Chondrocyte (in vitro differentiated cells): ENCODE data around the gene AHDC1. TPM values are rescaled to one million over a fixed set of nuclear protein-coding genes. Genes with fewer than 3 reads are reported as not detected.
A peak's percentile ranks its signal among the peaks of the same experiment; 100 is the strongest.

Source experiments
- DNase-seq: peaks from one replicate; pipeline ENCODE4 v3.0.0; 2021; ENCODE audit warnings: mixed read lengths, low spot score
- H3K27ac Mint-ChIP-seq: one replicate; pipeline ENCODE4 v1.8.0; 2021; ENCODE audit warnings: mild to moderate bottlenecking, moderate library complexity, mixed read lengths; ENCODE audit not compliant: unreplicated experiment
- H3K27me3 Mint-ChIP-seq: 2 replicates; pipeline ENCODE4 v1.8.0; 2021; ENCODE audit warnings: low read depth, mixed read lengths
- H3K36me3 Mint-ChIP-seq: 2 replicates; pipeline ENCODE4 v1.8.0; 2021; ENCODE audit warnings: low read depth, mixed read lengths
- H3K4me1 Mint-ChIP-seq: 2 replicates; pipeline ENCODE4 v1.8.0; 2021; ENCODE audit warnings: low read depth, mild to moderate bottlenecking, mixed read lengths
- H3K4me3 Mint-ChIP-seq: one replicate; pipeline ENCODE4 v1.8.0; 2021; ENCODE audit warnings: mild to moderate bottlenecking, moderate library complexity, mixed read lengths; ENCODE audit not compliant: unreplicated experiment
- H3K9me3 Mint-ChIP-seq: 2 replicates; pipeline ENCODE4 v1.8.0; 2021; ENCODE audit warnings: low read depth, mixed read lengths
- total RNA-seq: library from RNA; stranded (reverse); gene quantifications from 3 replicates; pipeline ENCODE4 v1.2.1, GENCODE V29; 2021
- TF ChIP-seq, protein P1 (sequence below): fragments of 200-600 bp; sonication (generic); IDR thresholded peaks from 2 replicates; pipeline ENCODE4 v1.5.0; 2021; ENCODE audit warnings: antibody characterized with exemption, mild to moderate bottlenecking, moderate library complexity

Gene AHDC1
- total RNA-seq, 1 donor from 2014 or later, result 61.8 TPM

DNA sequence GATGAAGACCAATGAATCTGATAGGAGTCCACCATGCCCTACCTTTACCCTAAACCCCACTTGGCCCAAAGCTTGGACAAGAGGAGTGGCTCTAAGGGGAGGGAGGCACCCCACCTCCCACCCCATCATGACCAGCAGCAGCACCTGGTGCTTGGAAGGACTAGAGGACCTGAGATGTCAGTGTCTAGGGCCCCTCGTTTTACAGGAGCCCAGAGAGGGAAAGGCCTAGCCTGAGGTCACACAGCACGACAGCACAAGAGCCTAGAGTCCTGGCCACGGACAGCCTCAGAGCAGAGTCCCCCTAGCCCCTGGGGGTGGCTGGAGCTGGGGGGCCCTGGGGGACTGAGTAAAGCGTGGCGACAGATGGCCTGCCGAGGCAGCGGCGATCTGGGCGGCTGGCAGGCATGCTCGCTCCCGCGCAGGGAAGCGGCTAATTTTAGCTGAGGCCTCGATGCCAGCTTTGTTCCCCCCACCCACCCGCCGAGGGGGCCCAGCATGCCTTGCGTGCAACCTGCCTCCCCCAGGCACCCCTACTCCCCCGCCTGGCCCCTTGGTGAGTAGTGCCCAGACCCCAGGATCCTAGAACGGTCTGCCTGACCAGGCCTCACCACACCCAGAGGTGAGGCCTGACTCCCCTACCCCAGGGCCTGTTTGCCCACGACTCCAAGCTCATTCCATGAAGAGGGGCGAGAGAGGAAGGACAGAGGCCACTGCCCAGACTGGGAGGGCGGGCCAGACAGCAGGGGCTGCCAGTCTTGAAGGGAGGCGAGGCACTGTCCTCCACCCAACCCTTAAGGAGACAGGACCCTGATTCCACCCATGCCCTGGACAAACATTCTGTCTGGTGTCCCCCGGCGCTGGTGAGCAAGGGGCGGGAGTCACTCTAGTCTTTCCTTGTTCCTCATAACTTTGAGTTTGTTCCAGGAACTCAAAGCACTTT, 39.0 kb downstream of the AHDC1 start:
- Mint-ChIP-seq H3K27ac (peak overlapping the region; percentile 89), H3K4me3 (peak overlapping the region; percentile 22), H3K9me3 (no peaks in the 10 kb centered on the region), H3K36me3 (no peaks in the 10 kb centered on the region), H3K4me1 (peaks cover 96% of the 10 kb centered on the region), H3K27me3 (no peaks in the 10 kb centered on the region)
- TF ChIP-seq, protein P1, sequence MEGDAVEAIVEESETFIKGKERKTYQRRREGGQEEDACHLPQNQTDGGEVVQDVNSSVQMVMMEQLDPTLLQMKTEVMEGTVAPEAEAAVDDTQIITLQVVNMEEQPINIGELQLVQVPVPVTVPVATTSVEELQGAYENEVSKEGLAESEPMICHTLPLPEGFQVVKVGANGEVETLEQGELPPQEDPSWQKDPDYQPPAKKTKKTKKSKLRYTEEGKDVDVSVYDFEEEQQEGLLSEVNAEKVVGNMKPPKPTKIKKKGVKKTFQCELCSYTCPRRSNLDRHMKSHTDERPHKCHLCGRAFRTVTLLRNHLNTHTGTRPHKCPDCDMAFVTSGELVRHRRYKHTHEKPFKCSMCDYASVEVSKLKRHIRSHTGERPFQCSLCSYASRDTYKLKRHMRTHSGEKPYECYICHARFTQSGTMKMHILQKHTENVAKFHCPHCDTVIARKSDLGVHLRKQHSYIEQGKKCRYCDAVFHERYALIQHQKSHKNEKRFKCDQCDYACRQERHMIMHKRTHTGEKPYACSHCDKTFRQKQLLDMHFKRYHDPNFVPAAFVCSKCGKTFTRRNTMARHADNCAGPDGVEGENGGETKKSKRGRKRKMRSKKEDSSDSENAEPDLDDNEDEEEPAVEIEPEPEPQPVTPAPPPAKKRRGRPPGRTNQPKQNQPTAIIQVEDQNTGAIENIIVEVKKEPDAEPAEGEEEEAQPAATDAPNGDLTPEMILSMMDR, result no peak
- no peak for DNase-seq

DNA sequence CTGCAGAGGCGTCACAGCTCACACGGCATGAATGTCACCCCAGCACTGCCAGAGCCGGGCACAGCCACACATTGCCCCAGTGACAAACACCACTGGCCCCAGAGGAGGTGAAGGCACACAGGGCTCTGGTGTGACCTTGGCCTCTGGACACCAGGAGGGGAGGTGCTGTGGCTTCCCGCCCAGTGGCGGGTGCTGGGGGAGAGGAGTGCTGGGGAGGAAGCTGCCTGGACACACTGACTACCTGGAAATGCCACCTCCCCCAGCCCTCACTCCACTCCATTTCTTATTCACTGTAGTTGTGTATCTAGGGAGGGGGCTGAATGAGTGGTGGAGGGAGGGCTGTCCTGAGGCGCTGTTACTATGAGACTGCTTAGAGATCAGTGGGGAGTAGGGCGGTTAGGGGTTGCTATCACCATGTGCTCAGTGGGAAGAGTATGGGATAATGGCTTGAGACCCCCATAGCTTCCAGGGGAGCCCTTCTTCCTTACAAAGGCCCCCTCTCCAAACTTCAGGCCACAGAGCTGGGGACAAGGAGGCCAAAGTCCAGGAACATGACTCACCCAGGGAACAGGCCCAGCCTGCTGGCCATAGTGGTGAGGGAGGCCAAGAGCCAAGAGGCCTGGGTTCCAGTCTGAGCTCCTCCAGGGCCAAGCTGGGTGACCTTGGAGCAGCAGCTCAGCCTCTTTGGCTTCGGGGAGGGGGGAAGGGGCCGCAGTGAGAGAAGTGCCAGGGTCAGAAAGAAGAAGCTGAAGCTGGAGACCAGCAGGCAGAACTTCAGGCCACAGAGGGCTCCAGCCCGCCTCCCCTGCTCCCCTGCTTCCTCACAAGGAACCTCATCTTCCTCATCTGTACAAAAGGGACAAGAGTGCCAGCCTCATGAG, 40.1 kb downstream of the AHDC1 start:
- H3K4me3 Mint-ChIP-seq, result peak overlapping the region; percentile 25

DNA sequence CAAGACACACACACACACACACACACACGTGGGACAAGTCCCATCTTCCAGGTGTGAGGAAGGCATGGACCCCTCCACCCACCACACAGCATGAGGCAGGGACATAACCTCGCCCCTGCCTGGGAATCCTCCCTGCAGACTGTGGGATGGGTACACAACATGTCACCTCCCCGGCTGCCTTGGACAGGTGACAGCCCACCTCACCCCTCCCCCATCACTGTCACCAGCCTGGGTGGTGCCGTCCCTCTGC, 40.7 kb downstream of the AHDC1 start:
- TF ChIP-seq, protein P1, result no peak
- no peaks in the 10 kb centered on the region for H3K27me3 Mint-ChIP-seq
- H3K36me3 Mint-ChIP-seq, result no peaks in the 10 kb centered on the region
- peak overlapping the region; percentile 86 for H3K27ac Mint-ChIP-seq
- H3K9me3 Mint-ChIP-seq, result no peaks in the 10 kb centered on the region
- no peak for DNase-seq
- no peak overlapping the region for H3K4me3 Mint-ChIP-seq
- peaks cover 94% of the 10 kb centered on the region for H3K4me1 Mint-ChIP-seq

More for the DNA sequence above, 40.1 kb downstream of the AHDC1 start:
- no peaks in the 10 kb centered on the region for H3K27me3 Mint-ChIP-seq
- DNase-seq, result no peak
- no peaks in the 10 kb centered on the region for H3K9me3 Mint-ChIP-seq
- TF ChIP-seq, protein P1, result no peak
- H3K36me3 Mint-ChIP-seq, result no peaks in the 10 kb centered on the region
- peaks cover 93% of the 10 kb centered on the region for H3K4me1 Mint-ChIP-seq
- H3K27ac Mint-ChIP-seq, result peak overlapping the region; percentile 86

DNA sequence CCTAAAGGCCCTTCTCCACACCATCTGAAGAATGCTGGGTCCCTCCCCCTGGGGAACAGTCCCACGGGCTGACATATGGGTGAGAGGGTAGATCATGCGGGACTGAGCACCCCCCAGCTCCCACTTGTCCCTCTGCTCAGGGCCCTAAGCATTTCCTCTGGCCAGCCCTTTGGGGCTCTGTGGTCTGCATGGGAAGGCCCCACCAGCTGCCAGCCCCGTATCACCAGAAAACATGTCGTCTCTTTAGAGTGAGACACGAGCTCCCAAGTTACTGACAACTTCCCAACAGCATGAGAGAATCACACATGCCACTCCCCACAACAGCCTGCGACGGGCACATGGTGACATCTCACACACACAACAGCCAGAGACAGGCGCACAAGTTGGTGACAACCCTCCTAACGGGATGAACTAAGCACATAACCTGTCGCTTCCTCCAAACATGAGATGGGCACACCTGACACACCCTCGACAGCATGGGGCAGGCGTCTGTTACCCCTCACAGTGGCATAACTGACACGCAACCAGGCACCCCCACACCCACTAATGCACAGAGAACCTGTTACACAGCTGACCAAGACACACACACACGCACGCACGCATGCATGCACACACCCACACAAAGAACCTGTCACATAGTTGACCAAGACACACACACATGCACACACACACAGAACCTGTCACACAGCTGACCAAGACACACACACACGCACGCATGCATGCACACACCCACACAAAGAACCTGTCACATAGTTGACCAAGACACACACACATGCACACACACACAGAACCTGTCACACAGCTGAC, 41.2 kb downstream of the AHDC1 start:
- Mint-ChIP-seq H3K4me1 (peaks cover 93% of the 10 kb centered on the region), H3K4me3 (no peak overlapping the region), H3K27me3 (no peaks in the 10 kb centered on the region), H3K36me3 (no peaks in the 10 kb centered on the region), H3K9me3 (no peaks in the 10 kb centered on the region), H3K27ac (peak overlapping the region; percentile 78)
- TF ChIP-seq, protein P1, result no peak
- DNase-seq, result no peak
